ENCODE measurements around the gene CGGBP1. TPM values are rescaled to one million over a fixed set of nuclear protein-coding genes. Genes with fewer than 3 reads are reported as not detected.

The CGGBP1 gene
- total RNA-seq, 4 donors from 2014 or later = 28.6 to 39.9 (median 34.9) TPM

GRCh38 chr3:88084097-88084501, 25.3 kb upstream of the CGGBP1 start:
- DNase-seq (ENCODE audit: low spot score in 2 of 2) = no peak
- no peak overlapping the region for H3K4me3 ChIP-seq (ENCODE audit: low read depth, poor library complexity, severe bottlenecking)
- TF ChIP-seq POLR2A (IDR thresholded peaks at IDR 0.05) = no peak
- TF ChIP-seq, protein P1, sequence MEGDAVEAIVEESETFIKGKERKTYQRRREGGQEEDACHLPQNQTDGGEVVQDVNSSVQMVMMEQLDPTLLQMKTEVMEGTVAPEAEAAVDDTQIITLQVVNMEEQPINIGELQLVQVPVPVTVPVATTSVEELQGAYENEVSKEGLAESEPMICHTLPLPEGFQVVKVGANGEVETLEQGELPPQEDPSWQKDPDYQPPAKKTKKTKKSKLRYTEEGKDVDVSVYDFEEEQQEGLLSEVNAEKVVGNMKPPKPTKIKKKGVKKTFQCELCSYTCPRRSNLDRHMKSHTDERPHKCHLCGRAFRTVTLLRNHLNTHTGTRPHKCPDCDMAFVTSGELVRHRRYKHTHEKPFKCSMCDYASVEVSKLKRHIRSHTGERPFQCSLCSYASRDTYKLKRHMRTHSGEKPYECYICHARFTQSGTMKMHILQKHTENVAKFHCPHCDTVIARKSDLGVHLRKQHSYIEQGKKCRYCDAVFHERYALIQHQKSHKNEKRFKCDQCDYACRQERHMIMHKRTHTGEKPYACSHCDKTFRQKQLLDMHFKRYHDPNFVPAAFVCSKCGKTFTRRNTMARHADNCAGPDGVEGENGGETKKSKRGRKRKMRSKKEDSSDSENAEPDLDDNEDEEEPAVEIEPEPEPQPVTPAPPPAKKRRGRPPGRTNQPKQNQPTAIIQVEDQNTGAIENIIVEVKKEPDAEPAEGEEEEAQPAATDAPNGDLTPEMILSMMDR (IDR thresholded peaks at IDR 0.05) = no peak
- intact Hi-C loops (cut with DNase I; ENCODE audit: low total_unique reads) = no loop called here
- 86% methylated on average over 2 of the region's 2 CpGs for WGBS, 2 donors

DNA sequence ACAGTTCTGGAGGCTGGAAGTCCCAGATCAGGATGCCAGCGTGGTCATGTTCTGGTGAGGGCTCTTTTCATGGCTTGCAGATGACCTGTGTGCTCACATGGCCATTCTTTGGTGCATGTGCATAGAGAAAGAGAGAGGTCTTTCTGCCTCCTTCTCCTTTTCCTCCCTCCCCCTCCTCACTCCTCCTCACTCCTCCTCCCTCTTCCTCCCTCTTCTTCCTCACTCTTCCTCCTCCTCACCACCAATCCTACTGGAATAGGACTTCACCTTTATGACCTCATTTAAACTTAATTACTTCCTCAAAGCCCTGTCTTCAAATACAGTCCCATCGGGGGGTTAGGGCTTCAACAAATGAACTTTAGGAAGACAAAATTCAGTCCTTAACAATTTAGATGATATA, 24.0 kb upstream of the CGGBP1 start:
- H3K4me3 ChIP-seq (ENCODE audit: low read depth, poor library complexity, severe bottlenecking) = no peak overlapping the region
- TF ChIP-seq, protein P1 (IDR thresholded peaks at IDR 0.05) = no peak
- TF ChIP-seq POLR2A (IDR thresholded peaks at IDR 0.05) = no peak
- no peak for DNase-seq (ENCODE audit: low spot score in 2 of 2)
- WGBS, 2 donors = 84 to 88% methylated on average over 2 of the region's 2 CpGs
- intact Hi-C loops (cut with DNase I; ENCODE audit: low total_unique reads) = no loop called here

- TF ChIP-seq, protein P1 (IDR thresholded peaks at IDR 0.05) = no peak
- TF ChIP-seq POLR2A (IDR thresholded peaks at IDR 0.05) = no peak
- 98% methylated on average over 3 of the region's 3 CpGs for WGBS, 2 donors
- DNase-seq (ENCODE audit: low spot score in 2 of 2) = no peak
- intact Hi-C loops (cut with DNase I; ENCODE audit: low total_unique reads) = no loop called here
- no peak overlapping the region for H3K4me3 ChIP-seq (ENCODE audit: low read depth, poor library complexity, severe bottlenecking)
Observed at GRCh38 chr3:88078932-88079331, 20.1 kb upstream of the CGGBP1 start.

GRCh38 chr3:88076712-88077111, 17.9 kb upstream of the CGGBP1 start:
- no peak for TF ChIP-seq POLR2A (IDR thresholded peaks at IDR 0.05)
- TF ChIP-seq, protein P1 (IDR thresholded peaks at IDR 0.05) = no peak
- intact Hi-C loops (cut with DNase I; ENCODE audit: low total_unique reads) = no loop called here
- no peak overlapping the region for H3K4me3 ChIP-seq (ENCODE audit: low read depth, poor library complexity, severe bottlenecking)
- no peak for DNase-seq (ENCODE audit: low spot score in 2 of 2)
- WGBS, 2 donors = 94 to 100% methylated on average over 1 of the region's 1 CpG

DNA sequence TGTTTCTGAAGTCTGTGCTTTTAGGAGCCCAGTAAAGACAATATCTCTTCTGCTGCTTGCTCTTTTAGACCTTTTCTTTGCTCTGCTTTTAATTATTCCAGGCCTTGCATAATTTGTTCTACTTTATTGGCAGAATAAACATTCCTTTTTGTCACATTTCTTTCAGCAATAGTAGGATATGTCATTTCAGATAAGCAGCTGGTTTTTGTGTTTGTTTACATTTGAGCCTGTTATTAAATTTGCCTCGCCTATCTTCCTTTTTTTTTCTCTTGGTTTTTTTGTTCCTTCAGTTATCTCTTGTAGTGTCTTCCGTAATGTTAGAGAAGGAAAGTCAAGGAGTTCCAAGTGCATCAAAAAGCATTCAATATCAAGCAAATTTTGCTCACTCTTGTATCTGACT, 16.7 kb upstream of the CGGBP1 start:
- DNase-seq (ENCODE audit: low spot score in 2 of 2) = no peak
- no peak for TF ChIP-seq POLR2A (IDR thresholded peaks at IDR 0.05)
- TF ChIP-seq, protein P1 (IDR thresholded peaks at IDR 0.05) = no peak
- H3K4me3 ChIP-seq (ENCODE audit: low read depth, poor library complexity, severe bottlenecking) = no peak overlapping the region
- WGBS, 2 donors = 51 to 63% methylated on average over 2 of the region's 2 CpGs
- intact Hi-C loops (cut with DNase I; ENCODE audit: low total_unique reads) = no loop called here

GRCh38 chr3:88075072-88075471, 16.3 kb upstream of the CGGBP1 start:
- TF ChIP-seq, protein P1 (IDR thresholded peaks at IDR 0.05) = no peak
- no peak for TF ChIP-seq POLR2A (IDR thresholded peaks at IDR 0.05)
- intact Hi-C loops (cut with DNase I; ENCODE audit: low total_unique reads) = no loop called here
- WGBS, 2 donors = 74 to 75% methylated on average over 2 of the region's 2 CpGs

More at GRCh38 chr3:88075072-88075471, 16.3 kb upstream of the CGGBP1 start:
- no peak overlapping the region for H3K4me3 ChIP-seq (ENCODE audit: low read depth, poor library complexity, severe bottlenecking)
- no peak for DNase-seq (ENCODE audit: low spot score in 2 of 2)
